PC-3 (cell line): ENCODE data around the gene B4GALT3. TPM values are rescaled to one million over a fixed set of nuclear protein-coding genes. Genes with fewer than 3 reads are reported as not detected.

Experiments
- ATAC-seq: fragments of 200-7000 bp; cut with Tn5 transposase; 2 replicates; pipeline ENCODE4 v1.9.1; 2020; ENCODE audit warnings: mild to moderate bottlenecking, moderate library complexity
- BruUV-seq: library from RNA; stranded (reverse); fragments of 400-500 nt; replicated peaks from 2 replicates; lab custom pipeline; 2021; lab: Mats Ljungman, UMichigan
- CTCF ChIA-PET: fragments of 300-600 bp; sonication (Branson Sonifier 250); formaldehyde crosslinking; loops from one replicate; lab custom pipeline; 2022; ENCODE audit warnings: antibody characterized with exemption; lab: Charles Lee
- POLR2A ChIA-PET: fragments of 300-600 bp; sonication (Branson Sonifier 250); formaldehyde crosslinking; loops from one replicate; lab custom pipeline; 2022; ENCODE audit warnings: antibody characterized with exemption; ENCODE audit not compliant: unreplicated experiment; lab: Charles Lee
- DNase-seq: peaks from one replicate; pipeline ENCODE4 v3.0.0-alpha.2; 2015
- H2AFZ ChIP-seq: fragments of 300-600 bp; sonication (generic); 2 replicates; pipeline ENCODE4 v1.6.0; 2016; ENCODE audit warnings: antibody characterized with exemption, low read length
- H3F3A ChIP-seq: fragments of 300-600 bp; sonication (generic); one replicate; pipeline ENCODE4 v1.6.0; 2017; ENCODE audit warnings: antibody characterized with exemption, low read length, control low read depth, mild to moderate bottlenecking; ENCODE audit not compliant: unreplicated experiment
- H3K27ac ChIP-seq: fragments of 300-600 bp; sonication (generic); 2 replicates; pipeline ENCODE4 v1.5.1; 2016; ENCODE audit warnings: mild to moderate bottlenecking, low read length
- H3K27me3 ChIP-seq: fragments of 300-600 bp; sonication (generic); 2 replicates; pipeline ENCODE4 v1.6.1; 2016; ENCODE audit warnings: low read length, mixed read lengths
- H3K36me3 ChIP-seq: fragments of 300-600 bp; sonication (generic); 2 replicates; pipeline ENCODE4 v1.6.1; 2016; ENCODE audit warnings: low read depth, mixed run types, low read length, mixed read lengths
- H3K4me1 ChIP-seq: fragments of 300-600 bp; sonication (generic); 2 replicates; pipeline ENCODE4 v1.5.1; 2016; ENCODE audit warnings: low read length; ENCODE audit not compliant: insufficient read depth
- H3K4me2 ChIP-seq: fragments of 300-600 bp; sonication (generic); 2 replicates; pipeline ENCODE4 v1.6.0; 2016; ENCODE audit warnings: low read length
- H3K4me3 ChIP-seq: fragments of 300-600 bp; sonication (generic); 2 replicates; pipeline ENCODE4 v1.5.1; 2016; ENCODE audit warnings: mild to moderate bottlenecking, low read length, mixed read lengths
- H3K79me2 ChIP-seq: fragments of 300-600 bp; sonication (generic); 2 replicates; pipeline ENCODE4 v1.6.1; 2017; ENCODE audit warnings: low read length, mixed read lengths
- H3K9ac ChIP-seq: fragments of 300-600 bp; sonication (generic); 2 replicates; pipeline ENCODE4 v1.6.0; 2016; ENCODE audit warnings: mild to moderate bottlenecking, low read length
- H3K9me2 ChIP-seq: fragments of 300-600 bp; sonication (generic); replicated peaks from 2 replicates; pipeline ENCODE4 v1.6.1; 2016; ENCODE audit warnings: mixed run types, low read length, mixed read lengths
- H3K9me3 ChIP-seq: fragments of 300-600 bp; sonication (generic); 2 replicates; pipeline ENCODE4 v1.6.1; 2016; ENCODE audit warnings: low read length, mixed read lengths
- H4K20me1 ChIP-seq: fragments of 300-600 bp; sonication (generic); 2 replicates; pipeline ENCODE4 v1.6.1; 2016; ENCODE audit warnings: low read length, mixed read lengths
- EZH2 ChIP-seq: fragments of 300-600 bp; sonication (generic); IDR thresholded peaks from one replicate; pipeline ENCODE4 v1.6.1; 2017; ENCODE audit warnings: antibody characterized with exemption, mild to moderate bottlenecking, low read length; ENCODE audit not compliant: unreplicated experiment
- EZH2phosphoT487 ChIP-seq: fragments of 300-600 bp; sonication (generic); IDR thresholded peaks from 2 replicates; pipeline ENCODE4 v1.6.1; 2018; ENCODE audit warnings: mild to moderate bottlenecking, antibody characterized with exemption, low read length, borderline replicate concordance
- intact Hi-C: fragments of 100-400 bp; cut with micrococcal nuclease; formaldehyde crosslinking; loops from 2 replicates; pipeline ENCODE4 v1.9.0; 2023
- microRNA-seq: library from miRNA; unstranded; fragments of <30 nt; microRNA quantifications from one replicate; pipeline ENCODE4 v1.1.0, GENCODE V29; 2020; ENCODE audit not compliant: unreplicated experiment
- total RNA-seq: library from RNA; depleted of rRNA; stranded (reverse); fragments of >200 nt; gene quantifications from 2 replicates; pipeline ENCODE4 v1.2.3, GENCODE V29; 2014; rRNA removed
- TF ChIP-seq, protein P1 (sequence below): fragments of 300-600 bp; sonication (generic); conservative IDR thresholded peaks from 2 replicates; pipeline ENCODE4 v1.5.1; 2017; ENCODE audit warnings: antibody characterized with exemption, low read depth, mild to moderate bottlenecking, low read length

B4GALT3 gene
- total RNA-seq, 1 experiment from 2014 or later = 85.4 TPM

DNA sequence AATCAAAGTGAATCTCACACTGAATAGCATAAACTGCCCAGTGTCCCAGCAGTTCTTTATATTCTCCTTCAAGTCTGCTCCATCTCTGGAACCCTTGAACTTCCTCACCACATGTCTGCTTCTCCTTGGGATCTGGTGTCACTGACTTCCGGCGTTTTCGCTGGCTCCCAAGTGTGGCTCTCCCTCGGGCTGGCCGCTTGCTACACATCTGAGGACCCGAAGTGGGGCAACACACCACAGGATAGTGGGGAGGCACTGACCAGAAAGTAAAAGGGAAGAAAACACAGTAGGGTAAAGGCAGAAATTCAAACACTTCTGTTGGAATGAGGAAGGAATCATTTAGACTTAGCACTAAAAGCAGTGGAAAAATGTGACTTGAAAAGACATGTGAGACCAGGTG, 54.3 kb downstream of the B4GALT3 start:
- H3K9me3 ChIP-seq = no peaks in the 10 kb centered on the region
- H3K36me3 ChIP-seq = peaks cover 64% of the 10 kb centered on the region
- H4K20me1 ChIP-seq = no peaks in the 10 kb centered on the region
- ATAC-seq (no peak), DNase-seq (no peak)
- no peak overlapping the region for H3K4me3 ChIP-seq
- no peaks in the 10 kb centered on the region for H3K9me2 ChIP-seq
- intact Hi-C loops = no loop called here
- ChIA-PET POLR2A (no interaction called here), CTCF (no interaction called here)
- no peak overlapping the region for H2AFZ ChIP-seq
- no peak for TF ChIP-seq EZH2
- TF ChIP-seq, protein P1, sequence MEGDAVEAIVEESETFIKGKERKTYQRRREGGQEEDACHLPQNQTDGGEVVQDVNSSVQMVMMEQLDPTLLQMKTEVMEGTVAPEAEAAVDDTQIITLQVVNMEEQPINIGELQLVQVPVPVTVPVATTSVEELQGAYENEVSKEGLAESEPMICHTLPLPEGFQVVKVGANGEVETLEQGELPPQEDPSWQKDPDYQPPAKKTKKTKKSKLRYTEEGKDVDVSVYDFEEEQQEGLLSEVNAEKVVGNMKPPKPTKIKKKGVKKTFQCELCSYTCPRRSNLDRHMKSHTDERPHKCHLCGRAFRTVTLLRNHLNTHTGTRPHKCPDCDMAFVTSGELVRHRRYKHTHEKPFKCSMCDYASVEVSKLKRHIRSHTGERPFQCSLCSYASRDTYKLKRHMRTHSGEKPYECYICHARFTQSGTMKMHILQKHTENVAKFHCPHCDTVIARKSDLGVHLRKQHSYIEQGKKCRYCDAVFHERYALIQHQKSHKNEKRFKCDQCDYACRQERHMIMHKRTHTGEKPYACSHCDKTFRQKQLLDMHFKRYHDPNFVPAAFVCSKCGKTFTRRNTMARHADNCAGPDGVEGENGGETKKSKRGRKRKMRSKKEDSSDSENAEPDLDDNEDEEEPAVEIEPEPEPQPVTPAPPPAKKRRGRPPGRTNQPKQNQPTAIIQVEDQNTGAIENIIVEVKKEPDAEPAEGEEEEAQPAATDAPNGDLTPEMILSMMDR = no peak
- no peak for TF ChIP-seq EZH2phosphoT487
- no peaks in the 10 kb centered on the region for H3F3A ChIP-seq
- H3K79me2 ChIP-seq = peaks cover 49% of the 10 kb centered on the region
- peaks cover 20% of the 10 kb centered on the region for H3K4me1 ChIP-seq
- H3K27ac ChIP-seq = no peak overlapping the region
- H3K4me2 ChIP-seq = no peak overlapping the region
- H3K9ac ChIP-seq = no peak overlapping the region
- BruUV-seq = no TSS peak
- no peaks in the 10 kb centered on the region for H3K27me3 ChIP-seq

DNA sequence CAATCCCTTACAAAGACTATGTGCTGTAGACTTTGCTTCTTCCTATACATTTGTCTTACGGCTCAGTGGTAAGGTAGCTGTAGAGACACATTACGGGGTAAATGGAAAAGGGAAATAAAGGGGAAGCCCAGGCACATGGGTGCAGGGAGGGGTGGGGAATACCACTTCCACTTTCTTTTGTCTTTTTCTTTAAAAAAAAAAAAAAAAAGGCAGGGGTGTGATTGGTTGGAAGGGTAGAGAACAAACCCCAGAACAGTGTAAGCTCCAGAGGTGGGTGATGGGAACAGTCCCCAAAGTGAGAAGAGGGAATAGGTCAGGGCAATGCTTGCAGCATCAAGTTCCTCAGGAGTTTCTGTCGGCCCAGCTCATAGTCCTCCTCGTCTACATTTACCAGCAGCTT, 55.5 kb downstream of the B4GALT3 start:
- Histone ChIP-seq H3K27ac (no peak overlapping the region), H3K9ac (no peak overlapping the region), H2AFZ (no peak overlapping the region), H3K4me3 (no peak overlapping the region), H3K27me3 (no peaks in the 10 kb centered on the region), H3K9me3 (no peaks in the 10 kb centered on the region), H3K4me2 (no peak overlapping the region), H3F3A (no peaks in the 10 kb centered on the region), H3K9me2 (no peaks in the 10 kb centered on the region), H3K4me1 (peaks cover 21% of the 10 kb centered on the region), H3K36me3 (peaks cover 54% of the 10 kb centered on the region), H3K79me2 (peaks cover 49% of the 10 kb centered on the region), H4K20me1 (no peaks in the 10 kb centered on the region)
- CTCF ChIA-PET = no interaction called here
- BruUV-seq = no TSS peak
- TF ChIP-seq EZH2phosphoT487 = no peak
- no peak for TF ChIP-seq EZH2
- TF ChIP-seq, protein P1 = no peak
- ATAC-seq (no peak), DNase-seq (no peak)
- intact Hi-C loops = no loop called here
- POLR2A ChIA-PET = interaction anchor here (0.6 kb wide), 1 partner anchor 106 kb away, joined by 3 read pairs; no protein-coding TSS in a partner anchor

Small RNAs within 50 kb of the gene (microRNA-seq; reads per million reads assigned to microRNA genes)
- gene MIR5187 = 2.8 reads per million, percentile 4 among the genes with 10 or more reads in this experiment

Other genes with a start within 250 kb of the B4GALT3 start
- gene ITLN2, start 222.7 kb downstream of the B4GALT3 start, total RNA-seq = not detected in 2 replicates
- 69.2 and 81.5 TPM in 2 replicates for gene F11R, start 156.4 kb downstream of the B4GALT3 start, total RNA-seq
- 10.2 and 16.5 TPM in 2 replicates for gene TSTD1, start 138.5 kb downstream of the B4GALT3 start, total RNA-seq
- gene USF1, start 131.5 kb downstream of the B4GALT3 start, total RNA-seq = 111 and 113 TPM in 2 replicates
- gene ARHGAP30, start 107.6 kb downstream of the B4GALT3 start, total RNA-seq = 0.12 and 0.55 TPM in 2 replicates
- gene NECTIN4, start 87.9 kb downstream of the B4GALT3 start, total RNA-seq = 6.8 and 7.0 TPM in 2 replicates
- gene KLHDC9, start 79.1 kb downstream of the B4GALT3 start, total RNA-seq = 3.2 and 3.3 TPM in 2 replicates
- gene PFDN2, start 59.5 kb downstream of the B4GALT3 start, total RNA-seq = 174 and 197 TPM in 2 replicates
- 18.1 and 27.0 TPM in 2 replicates for gene NIT1, start 59.4 kb downstream of the B4GALT3 start, total RNA-seq
- gene DEDD, start 44.8 kb downstream of the B4GALT3 start, total RNA-seq = 23.4 and 39.2 TPM in 2 replicates
- 84.6 and 113 TPM in 2 replicates for gene UFC1, start 23.5 kb downstream of the B4GALT3 start, total RNA-seq
- 20.6 and 24.4 TPM in 2 replicates for gene USP21, start 18.0 kb downstream of the B4GALT3 start, total RNA-seq
- 21.8 and 22.9 TPM in 2 replicates for gene PPOX, start 11.1 kb downstream of the B4GALT3 start, total RNA-seq
- 0.52 TPM in 1 of 2 replicates, not detected in the other for gene ADAMTS4, start 21.5 kb upstream of the B4GALT3 start, total RNA-seq
- 168 TPM in 2 replicates for gene NDUFS2, start 24.9 kb upstream of the B4GALT3 start, total RNA-seq
- not detected in 2 replicates for gene FCER1G, start 37.8 kb upstream of the B4GALT3 start, total RNA-seq
- gene APOA2, start 46.1 kb upstream of the B4GALT3 start, total RNA-seq = not detected in 2 replicates
- gene TOMM40L, start 48.6 kb upstream of the B4GALT3 start, total RNA-seq = 23.2 and 26.1 TPM in 2 replicates
- gene NR1I3, start 60.7 kb upstream of the B4GALT3 start, total RNA-seq = not detected in 2 replicates
- 0.07 TPM in 1 of 2 replicates, not detected in the other for gene PCP4L1, start 81.2 kb upstream of the B4GALT3 start, total RNA-seq
- 0.18 TPM in 1 of 2 replicates, not detected in the other for gene MPZ, start 132.5 kb upstream of the B4GALT3 start, total RNA-seq
- 26.1 and 30.1 TPM in 2 replicates for gene SDHC, start 136.9 kb upstream of the B4GALT3 start, total RNA-seq
- gene CFAP126, start 190.4 kb upstream of the B4GALT3 start, total RNA-seq = not detected in 2 replicates